GM19395 (cell line): ENCODE measurements around the gene CHPT1.
"Not testable (repeated sequence)": the region's sequence is repeated elsewhere in the genome, so short reads cannot be mapped to it uniquely, and the experiment has no call there.

Experiments used
- ATAC-seq: cut with Tn5 transposase; IDR thresholded peaks from one replicate; pipeline ENCODE4 v1.9.1; 2021; ENCODE audit warnings: mild to moderate bottlenecking, moderate library complexity; ENCODE audit not compliant: unreplicated experiment

CHPT1 gene

GRCh38 chr12:101719566-101719965, 22.1 kb downstream of the CHPT1 start:
- no peak for ATAC-seq

DNA sequence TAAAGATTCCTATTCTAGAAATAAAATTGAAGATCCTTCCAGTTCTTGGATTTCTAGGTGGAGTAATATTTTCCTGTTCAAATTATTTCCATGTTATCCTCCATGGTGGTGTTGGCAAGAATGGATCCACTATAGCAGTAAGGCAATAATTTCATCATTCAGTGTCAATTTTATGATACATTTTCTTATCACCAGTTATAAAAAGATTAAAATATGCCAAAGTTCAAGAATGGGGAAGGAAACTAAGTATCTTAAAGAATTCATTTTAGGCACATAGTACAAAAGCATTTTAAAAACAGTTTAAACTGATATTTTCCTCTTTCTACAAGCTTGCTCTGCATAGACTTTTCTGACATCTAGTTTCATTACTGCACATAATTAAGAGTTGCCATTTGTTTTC, 22.7 kb downstream of the CHPT1 start:
- no peak for ATAC-seq

- ATAC-seq: no peak
Measured at GRCh38 chr12:101722392-101722791, 25.0 kb downstream of the CHPT1 start.

DNA sequence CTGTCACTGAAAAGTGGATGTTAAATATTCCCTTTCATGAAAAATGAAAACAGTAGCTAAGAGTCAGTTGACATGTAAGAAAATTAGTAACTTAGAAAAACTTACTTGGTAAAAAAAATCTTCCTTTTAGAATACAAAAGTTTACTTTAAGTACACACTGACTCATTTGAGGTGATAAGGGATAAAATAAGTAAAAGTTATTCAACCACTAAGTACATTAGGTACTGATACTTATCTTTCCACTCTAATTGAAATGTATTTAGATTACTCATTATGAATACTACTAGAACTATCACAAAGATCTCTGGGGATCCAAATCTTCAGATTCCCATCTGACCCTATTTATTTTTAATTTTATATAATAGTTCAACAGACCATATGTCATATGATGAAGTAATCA, 29.7 kb downstream of the CHPT1 start:
- ATAC-seq: no peak

DNA sequence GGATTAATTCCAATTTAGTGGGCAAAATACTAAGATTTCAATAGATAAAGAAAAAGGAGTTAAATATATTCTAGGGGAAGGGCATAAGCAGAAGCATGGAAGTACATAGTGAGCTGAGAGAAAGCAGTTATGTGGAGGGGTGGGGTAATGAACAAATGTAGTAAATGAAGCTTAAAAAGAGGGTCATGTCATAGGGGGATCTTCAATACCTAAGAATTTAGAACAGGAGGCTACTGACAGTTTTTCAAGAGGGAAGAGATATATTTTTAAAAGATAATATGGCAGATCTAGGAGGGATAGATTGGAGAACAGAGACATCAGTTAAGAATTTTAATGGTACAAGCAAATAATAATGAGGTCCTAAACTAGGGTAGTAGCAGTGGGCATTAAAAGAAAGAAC, 32.4 kb downstream of the CHPT1 start:
- ATAC-seq: no peak

- no peak for ATAC-seq
Measured at GRCh38 chr12:101732318-101732717, 34.9 kb downstream of the CHPT1 start.

- no peak for ATAC-seq
Measured at GRCh38 chr12:101733166-101733565, 35.7 kb downstream of the CHPT1 start.

DNA sequence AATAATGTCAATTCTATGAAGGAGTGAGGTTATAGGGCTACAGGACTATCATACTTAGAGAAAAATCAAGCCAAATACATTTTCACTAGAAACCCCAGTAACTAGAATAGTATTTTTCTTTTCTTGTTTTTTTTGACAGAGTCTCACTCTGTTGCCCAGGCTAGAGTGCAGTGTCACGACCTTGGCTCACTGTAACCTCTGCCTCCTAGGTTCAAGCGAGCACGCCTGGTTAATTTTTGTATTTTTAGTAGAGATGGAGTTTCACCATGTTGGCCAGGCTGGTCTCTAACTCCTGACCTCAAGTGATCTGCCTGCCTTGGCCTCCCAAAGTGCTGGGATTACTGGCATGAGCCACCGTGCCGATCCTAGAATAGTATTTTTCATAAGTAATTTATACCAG, 37.0 kb downstream of the CHPT1 start:
- not testable (repeated sequence) for ATAC-seq

DNA sequence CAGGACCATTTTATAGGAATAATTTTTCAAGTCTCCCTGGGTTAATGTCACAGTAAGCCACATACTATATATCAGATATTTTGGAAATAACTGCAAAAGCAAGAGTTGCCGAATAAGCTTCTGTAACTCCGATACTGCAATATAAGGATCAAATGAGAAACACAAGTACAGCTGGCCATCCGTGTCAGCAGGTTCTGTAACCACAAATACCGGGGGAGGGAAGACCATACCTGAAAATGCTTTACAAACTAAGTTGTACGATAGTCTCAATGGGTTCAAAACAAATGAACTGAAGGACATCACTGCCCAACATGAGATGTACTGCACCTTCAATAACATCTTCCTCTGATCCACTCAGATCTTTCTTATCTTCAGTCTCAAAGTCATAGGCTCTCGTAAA, 40.0 kb downstream of the CHPT1 start:
- no peak for ATAC-seq

DNA sequence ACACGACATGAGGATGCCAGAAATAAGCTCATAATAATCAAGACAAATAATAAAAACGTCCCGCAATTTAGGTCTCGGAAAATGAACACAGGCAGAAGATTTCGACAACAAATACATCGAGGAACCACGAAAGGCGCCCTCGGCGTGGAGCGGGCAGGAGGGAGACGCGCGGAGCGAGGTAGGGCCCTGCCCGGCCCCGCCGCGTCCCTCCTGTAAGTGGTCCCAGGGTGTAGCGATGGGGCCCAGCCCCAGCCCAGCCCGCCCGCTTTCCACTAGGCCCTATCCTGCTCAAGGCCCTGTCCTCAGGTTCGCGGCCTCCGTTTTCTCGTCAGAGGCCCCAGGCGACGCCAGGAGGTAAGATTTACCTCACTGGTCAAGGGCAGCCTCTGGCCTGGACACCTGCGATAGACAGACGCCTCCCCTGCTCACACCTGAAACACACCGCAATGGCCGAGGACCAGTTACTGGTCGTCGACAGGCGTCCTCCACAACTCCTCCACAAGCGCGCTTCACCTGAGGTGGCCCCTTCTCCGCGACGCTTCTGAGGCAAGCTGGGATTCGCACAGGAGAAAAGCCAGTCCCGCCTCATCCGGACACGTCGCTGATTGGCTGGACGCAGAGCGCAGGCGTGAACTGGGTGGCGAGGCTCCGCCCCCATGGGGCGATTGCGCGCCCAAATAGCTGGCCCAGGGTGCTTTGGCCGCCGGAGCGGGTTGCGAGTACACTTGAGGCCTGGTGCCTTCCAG, 41.7 kb downstream of the CHPT1 start, which contains the start of gene SYCP3:
Gene SYCP3, minus strand, starts transcription at position 543 of the 746 bp plus-strand sequence. CDS start 1,527 bp downstream, outside the sequence.
- no peak for ATAC-seq

DNA sequence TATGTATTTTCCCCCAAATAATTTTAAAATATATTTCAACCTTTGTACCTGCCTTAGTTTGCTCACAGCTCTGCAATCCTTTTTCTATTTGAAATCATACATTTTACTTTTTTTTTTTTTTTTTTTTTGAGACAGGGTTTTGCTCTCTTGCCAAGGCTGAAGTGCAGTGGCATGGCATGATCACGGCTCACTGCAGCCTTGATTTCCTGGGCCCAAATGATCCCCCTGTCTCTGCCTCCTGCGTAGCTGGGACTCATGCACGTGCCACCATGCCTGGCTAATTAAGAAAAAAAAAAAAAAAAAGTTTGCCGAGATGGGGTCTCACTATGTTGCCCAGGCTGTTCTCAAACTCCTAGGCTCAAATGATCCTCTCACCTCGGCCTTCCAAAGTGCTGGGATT, 43.1 kb downstream of the CHPT1 start:
- no peak for ATAC-seq

DNA sequence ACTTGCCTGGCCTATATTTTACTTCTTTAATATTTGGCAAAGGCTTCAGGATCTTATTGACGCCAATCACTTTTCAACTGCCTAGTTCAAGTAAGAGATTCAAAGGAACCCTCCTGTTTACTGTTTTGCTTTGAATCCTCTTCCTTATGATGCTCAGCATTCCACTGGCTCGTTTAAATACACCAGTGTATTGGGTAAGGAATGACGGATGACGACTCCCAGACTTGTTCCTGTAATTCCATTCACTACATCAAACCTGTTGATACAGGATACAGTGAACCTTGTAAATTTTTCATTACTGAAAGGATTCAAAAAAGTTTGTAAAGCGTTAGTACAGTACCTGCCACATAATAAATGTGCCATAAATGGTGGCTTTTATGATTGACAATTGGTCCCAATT, 43.5 kb downstream of the CHPT1 start:
- ATAC-seq: no peak

DNA sequence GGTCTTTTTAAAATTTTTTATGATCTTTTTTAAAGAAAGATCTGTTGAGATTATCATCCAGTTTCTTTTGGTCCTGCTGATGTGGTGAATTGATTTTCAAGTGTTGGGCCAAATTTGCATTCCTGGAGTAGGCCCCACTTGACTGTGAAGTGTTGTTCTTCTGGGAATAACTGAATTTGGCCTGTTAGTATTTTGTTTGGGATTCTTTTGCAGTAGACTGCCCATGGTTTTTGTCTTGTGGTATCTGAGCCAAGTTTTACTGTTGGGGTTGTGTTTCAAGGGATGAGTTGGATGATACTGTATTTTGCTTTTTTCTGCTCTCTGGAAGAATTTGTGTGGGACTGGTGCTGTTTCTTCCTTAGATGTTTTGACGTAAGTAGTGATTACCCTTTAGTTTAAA, 45.8 kb downstream of the CHPT1 start:
- peak; percentile 2 for ATAC-seq

GRCh38 chr12:101743724-101744472, 46.5 kb downstream of the CHPT1 start:
- peak; percentile 98 for ATAC-seq

- no peak for ATAC-seq
Measured at GRCh38 chr12:101745481-101745880, 48.0 kb downstream of the CHPT1 start.

DNA sequence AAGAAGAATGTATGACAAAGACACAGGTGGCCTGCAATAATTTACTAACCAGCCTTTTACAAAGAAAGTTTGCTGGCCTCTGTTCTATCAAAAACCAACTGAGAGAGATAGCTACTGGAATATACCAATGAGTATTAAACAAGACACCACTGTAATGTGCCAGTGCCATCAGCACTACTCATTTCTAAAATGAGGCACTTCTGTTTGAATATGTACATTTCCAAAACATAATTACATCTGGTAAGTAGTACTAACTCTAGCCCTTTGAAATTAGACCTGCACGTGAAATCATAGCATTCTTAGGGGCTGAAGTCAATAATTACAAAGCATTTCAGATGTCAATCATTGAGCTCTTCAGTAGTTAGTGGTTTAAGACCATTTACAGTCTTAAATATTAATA, 48.8 kb downstream of the CHPT1 start:
- no peak for ATAC-seq

DNA sequence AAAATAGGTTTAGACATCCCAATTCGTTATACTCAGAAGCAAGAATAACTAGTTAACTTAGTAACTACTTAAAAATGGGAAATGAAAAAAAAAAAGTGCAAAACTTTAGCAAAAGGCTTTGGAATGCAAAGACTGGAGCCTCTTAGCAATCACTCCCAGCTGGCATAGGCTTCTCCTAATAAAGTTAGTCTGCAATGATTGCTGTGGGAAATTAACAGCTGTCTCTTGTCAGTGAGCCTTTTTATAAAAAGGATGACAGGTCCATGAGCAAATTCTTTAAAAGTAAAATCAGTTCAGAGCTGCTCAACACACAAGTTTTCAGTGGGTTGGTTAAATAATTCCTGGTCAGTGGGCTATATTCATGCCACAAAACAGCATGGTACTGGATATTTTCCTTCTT, 49.2 kb downstream of the CHPT1 start:
- ATAC-seq: no peak

DNA sequence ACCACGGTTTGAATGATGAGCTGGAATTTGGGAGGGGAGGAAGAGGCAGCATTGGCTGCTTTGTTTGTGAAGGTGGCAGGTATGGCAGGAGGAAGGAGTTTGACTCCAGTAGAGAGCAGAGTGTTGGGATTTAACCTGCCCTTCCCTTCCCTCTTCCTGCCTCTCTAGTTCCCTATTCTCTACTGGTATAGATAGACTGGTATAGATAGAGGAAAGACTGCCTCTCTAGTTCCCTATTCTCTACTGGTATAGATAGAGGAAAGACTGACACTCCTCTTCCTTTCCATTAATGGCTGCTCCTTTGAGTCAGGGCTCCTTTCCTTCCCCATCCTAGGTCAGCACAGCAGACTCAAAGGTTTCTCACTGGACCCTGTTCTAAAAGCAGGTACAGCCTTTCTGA, 50.3 kb downstream of the CHPT1 start:
- no peak for ATAC-seq

- no peak for ATAC-seq
Measured at GRCh38 chr12:101748907-101749306, 51.5 kb downstream of the CHPT1 start.

GRCh38 chr12:101749657-101750056, 52.2 kb downstream of the CHPT1 start:
- ATAC-seq: no peak

DNA sequence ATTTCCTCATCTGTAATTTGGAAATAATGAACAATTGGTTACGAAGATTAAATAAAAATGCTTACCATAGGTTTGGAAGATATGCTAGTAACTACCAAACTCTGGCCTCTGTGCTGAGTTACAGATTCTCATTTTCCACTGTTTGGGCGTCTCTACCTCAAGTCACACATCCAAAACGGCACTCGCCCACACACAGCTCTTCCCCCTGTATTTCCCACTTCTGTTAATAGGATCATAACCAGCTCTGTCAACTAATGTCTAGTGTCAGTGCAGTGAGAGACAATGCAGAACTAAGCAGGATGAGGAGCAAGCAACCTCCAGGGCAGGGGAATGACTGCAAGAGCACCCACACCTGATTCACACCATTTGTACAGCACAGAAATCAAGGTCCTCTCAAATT, 52.7 kb downstream of the CHPT1 start:
- no peak for ATAC-seq

DNA sequence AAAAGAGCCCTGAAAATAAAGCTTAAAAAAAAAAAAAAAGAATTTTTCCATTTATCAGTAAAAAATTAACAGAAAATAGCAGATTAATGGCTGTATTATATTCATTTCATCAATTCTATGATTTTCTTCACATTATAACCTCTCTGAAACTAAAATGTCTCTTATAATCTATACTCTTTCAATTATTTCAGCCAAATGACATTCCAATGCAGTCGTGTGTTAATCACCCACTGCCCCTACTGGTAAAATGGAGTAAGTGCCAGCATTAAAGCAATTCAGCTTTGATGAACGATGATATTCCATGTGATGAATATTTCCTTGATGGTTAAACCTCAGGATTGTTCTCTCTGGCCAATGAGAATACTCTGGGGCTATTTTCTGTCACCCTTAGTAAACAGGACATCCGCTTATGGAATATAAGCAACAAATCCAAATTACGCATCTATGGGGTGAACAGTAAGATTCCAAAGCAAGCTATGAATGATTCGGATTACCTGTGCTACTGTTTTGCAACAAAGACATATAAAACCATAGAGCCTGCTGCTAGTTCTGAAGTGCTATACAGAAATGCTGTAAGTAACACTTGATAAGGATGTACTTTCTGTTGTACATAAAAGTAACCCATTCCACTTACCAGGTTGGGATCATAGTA, 62.1 kb downstream of the CHPT1 start:
- ATAC-seq: peak; percentile 67
